ENCODE data around the gene MDFIC2. TPM values are rescaled to one million over a fixed set of nuclear protein-coding genes. Genes with fewer than 3 reads are reported as not detected.
"Not testable (repeated sequence)": the region's sequence is repeated elsewhere in the genome, so short reads cannot be mapped to it uniquely, and the experiment has no call there.

MDFIC2 gene
- total RNA-seq = not detected
- long read RNA-seq = 0 reads

GRCh38 chr3:70312336-70312735, at the start of gene MDFIC2:
Gene MDFIC2, minus strand, starts transcription at chr3:70312638. Its CDS starts 665 bp downstream, at chr3:70311973.
- intact Hi-C loops (cut with DNase I) = no loop called here
- DNase-seq (ENCODE audit: low spot score) = no peak

GRCh38 chr3:70360979-70361760, 48.7 kb upstream of the MDFIC2 start:
- no peak for DNase-seq (ENCODE audit: low spot score)
- intact Hi-C loops (cut with DNase I) = no loop called here

GRCh38 chr3:70359711-70360110, 47.3 kb upstream of the MDFIC2 start:
- DNase-seq (ENCODE audit: low spot score) = no peak
- intact Hi-C loops (cut with DNase I) = loop anchor here (2.0 to 10.0 kb wide), 2 partner anchors 265 to 295 kb away; no protein-coding TSS in a partner anchor

DNA sequence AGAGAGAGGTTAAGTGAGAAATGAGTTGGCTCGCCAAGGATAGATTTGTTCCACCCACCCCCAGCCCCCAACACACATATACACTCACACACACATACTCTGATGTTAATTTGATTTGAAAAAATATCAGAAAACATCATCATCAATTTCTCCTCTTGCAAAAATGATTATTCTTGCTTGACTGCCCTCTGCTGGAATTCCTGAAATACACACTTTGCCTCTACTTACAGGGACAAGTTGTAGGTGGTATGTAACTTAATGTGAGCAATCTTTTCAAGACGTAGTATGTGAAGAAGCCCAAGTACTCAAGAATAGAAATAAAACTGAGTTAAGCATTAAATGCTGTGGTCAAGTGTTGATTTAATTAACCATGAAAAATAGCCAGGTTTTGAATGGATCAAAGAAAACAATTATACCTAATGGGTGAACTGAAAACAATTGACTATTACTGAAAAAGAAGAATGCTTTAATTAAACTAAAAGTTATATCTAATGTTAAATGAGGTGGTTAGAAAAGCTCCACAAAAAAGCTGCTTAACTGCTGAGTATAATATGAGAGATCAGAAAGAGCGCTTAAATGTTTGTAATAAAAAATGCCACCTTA, 46.6 kb upstream of the MDFIC2 start:
- DNase-seq (ENCODE audit: low spot score) = no peak
- intact Hi-C loops (cut with DNase I) = loop anchor here (2.0 to 10.0 kb wide), 2 partner anchors 264 to 294 kb away; no protein-coding TSS in a partner anchor

- intact Hi-C loops (cut with DNase I) = loop anchor here (10.0 kb wide), 1 partner anchor 257 kb away; no protein-coding TSS in a partner anchor
- no peak for DNase-seq (ENCODE audit: low spot score)
Measured at GRCh38 chr3:70352215-70352614, 39.8 kb upstream of the MDFIC2 start.

GRCh38 chr3:70342149-70342548, 29.7 kb upstream of the MDFIC2 start:
- no peak for DNase-seq (ENCODE audit: low spot score)
- intact Hi-C loops (cut with DNase I) = no loop called here

DNA sequence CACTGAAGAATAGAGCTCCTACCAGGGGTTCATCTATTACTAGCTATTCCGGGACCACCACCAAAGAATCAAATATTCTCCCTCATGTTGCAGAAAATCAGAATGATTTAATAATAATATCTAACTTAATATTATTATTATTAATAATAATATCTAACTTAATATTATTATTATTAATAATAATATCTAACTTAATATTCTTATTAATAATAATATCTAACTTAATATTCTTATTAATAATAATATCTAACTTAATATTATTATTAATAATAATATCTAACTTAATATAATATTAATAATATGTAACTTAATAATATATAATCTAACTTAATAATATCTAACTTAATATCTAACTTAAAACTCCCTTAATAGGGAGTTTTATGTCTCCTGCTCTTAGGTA, 24.4 kb upstream of the MDFIC2 start:
- DNase-seq (ENCODE audit: low spot score); intact Hi-C loops (cut with DNase I): not testable (repeated sequence)

- no peak for DNase-seq (ENCODE audit: low spot score)
- intact Hi-C loops (cut with DNase I) = no loop called here
Measured at GRCh38 chr3:70333080-70333479, 20.6 kb upstream of the MDFIC2 start.

- intact Hi-C loops (cut with DNase I) = no loop called here
- DNase-seq (ENCODE audit: low spot score) = no peak
Measured at GRCh38 chr3:70315021-70315420, 2.6 kb upstream of the MDFIC2 start.

- no peak for DNase-seq (ENCODE audit: low spot score)
- intact Hi-C loops (cut with DNase I) = no loop called here
Measured at GRCh38 chr3:70310809-70311208, 1.6 kb downstream of the MDFIC2 start.

- intact Hi-C loops (cut with DNase I) = no loop called here
- DNase-seq (ENCODE audit: low spot score) = no peak
Measured at GRCh38 chr3:70309591-70309990, 2.8 kb downstream of the MDFIC2 start.

- intact Hi-C loops (cut with DNase I) = no loop called here
- DNase-seq (ENCODE audit: low spot score) = no peak
Measured at GRCh38 chr3:70308760-70309159, 3.7 kb downstream of the MDFIC2 start.

DNA sequence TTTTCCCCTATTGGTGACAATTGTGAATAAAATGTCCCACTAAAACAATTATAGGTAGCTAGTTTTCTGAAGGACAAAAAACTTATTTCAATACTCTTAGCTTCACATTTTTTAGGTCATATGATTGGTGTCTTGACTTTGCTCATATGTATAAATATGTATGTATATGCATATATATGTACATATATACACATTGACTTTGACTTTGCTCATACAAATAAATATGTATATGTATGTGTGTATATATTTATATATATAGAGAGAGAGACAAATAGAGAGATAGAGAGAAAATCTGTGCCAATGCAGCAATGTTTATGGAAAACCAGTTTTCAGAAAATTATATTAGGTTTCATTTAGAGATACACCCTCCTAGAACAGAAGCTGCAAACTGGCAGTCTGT, 5.7 kb downstream of the MDFIC2 start:
- intact Hi-C loops (cut with DNase I) = no loop called here
- no peak for DNase-seq (ENCODE audit: low spot score)

GRCh38 chr3:70298385-70298784, 14.1 kb downstream of the MDFIC2 start:
- intact Hi-C loops (cut with DNase I) = no loop called here

GRCh38 chr3:70291097-70291482, 21.3 kb downstream of the MDFIC2 start:
- intact Hi-C loops (cut with DNase I) = no loop called here
- DNase-seq (ENCODE audit: low spot score) = no peak

More at GRCh38 chr3:70298385-70298784, 14.1 kb downstream of the MDFIC2 start:
- no peak for DNase-seq (ENCODE audit: low spot score)

DNA sequence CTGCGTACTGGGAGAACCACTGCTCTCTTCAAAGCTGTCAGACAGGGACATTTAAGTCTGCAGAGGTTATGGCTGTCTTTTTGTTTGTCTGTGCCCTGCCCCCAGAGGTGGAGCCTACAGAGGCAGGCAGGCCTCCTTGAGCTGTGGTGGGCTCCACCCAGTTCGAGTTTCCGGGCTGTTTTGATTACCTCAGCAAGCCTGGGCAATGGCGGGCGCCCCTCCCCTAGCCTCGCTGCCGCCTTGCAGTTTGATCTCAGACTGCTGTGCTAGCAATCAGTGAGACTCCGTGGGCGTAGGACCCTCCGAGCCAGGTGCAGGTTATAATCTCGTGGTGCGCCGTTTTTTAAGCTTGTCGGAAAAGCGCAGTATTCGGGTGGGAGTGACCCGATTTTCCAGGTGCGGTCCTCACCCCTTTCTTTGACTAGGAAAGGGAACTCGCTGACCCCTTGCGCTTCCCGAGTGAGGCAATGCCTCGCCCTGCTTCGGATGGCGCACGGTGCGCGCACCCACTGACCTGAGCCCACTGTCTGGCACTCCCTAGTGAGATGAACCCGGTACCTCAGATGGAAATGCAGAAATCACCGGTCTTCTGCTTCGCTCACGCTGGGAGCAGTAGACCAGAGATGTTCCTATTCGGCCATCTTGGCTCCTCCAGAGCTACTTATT, 21.9 kb downstream of the MDFIC2 start:
- intact Hi-C loops (cut with DNase I); DNase-seq (ENCODE audit: low spot score): not testable (repeated sequence)

DNA sequence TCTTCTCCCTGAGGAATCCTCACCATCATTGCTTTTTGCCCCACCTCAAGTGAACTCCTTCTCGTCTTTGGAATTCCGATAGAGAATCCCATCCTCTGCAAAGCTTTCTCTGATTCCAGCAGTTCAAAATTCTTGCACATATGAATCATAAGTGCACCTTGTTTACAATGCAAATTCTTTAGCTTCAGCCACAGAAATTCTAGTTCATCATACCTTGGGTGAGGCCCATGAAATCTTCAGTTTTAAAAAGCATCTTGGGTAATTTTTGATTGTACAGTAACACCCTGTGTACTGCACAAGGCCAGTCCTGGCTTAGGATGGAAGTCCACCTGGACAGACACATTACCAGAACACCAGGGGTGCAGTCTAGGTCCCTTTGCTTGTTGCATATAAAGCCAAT, 30.8 kb downstream of the MDFIC2 start:
- intact Hi-C loops (cut with DNase I) = no loop called here
- no peak for DNase-seq (ENCODE audit: low spot score)

- intact Hi-C loops (cut with DNase I) = no loop called here
- DNase-seq (ENCODE audit: low spot score) = no peak
Measured at GRCh38 chr3:70277304-70277703, 35.1 kb downstream of the MDFIC2 start.

DNA sequence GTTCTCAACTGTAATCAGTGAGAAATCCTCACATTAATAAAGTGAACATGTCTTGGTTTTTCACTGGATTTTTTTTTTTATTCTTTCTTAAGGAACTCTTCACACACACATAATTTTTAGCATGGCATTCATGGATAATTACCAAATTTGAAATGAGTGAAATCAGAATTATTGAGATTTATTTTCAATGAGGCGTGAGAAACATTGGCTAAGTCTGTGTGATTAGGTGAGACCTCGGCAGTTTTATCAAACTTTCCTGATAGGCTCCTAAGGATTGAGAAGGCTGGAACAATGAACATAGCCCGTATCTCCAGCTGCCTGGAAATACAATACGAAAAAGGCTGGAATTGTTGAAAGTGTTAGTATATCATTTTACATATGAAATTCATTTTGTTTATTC, 35.5 kb downstream of the MDFIC2 start:
- intact Hi-C loops (cut with DNase I) = no loop called here
- no peak for DNase-seq (ENCODE audit: low spot score)

GRCh38 chr3:70273492-70273891, 38.9 kb downstream of the MDFIC2 start:
- intact Hi-C loops (cut with DNase I) = no loop called here
- no peak for DNase-seq (ENCODE audit: low spot score)

- DNase-seq (ENCODE audit: low spot score) = no peak
- intact Hi-C loops (cut with DNase I) = no loop called here
Measured at GRCh38 chr3:70272798-70273197, 39.6 kb downstream of the MDFIC2 start.

Measured in cardiac septum (tissue), 1 donor.